ENCODE data around the gene CASP5. TPM values are rescaled to one million over a fixed set of nuclear protein-coding genes. Genes with fewer than 3 reads are reported as not detected.

Gene CASP5
- total RNA-seq, 2 donors from 2014 or later: not detected

GRCh38 chr11:104968856-104969776 is 53.9 kb downstream of the CASP5 start:
- Histone ChIP-seq H3K27ac (peak overlapping the region; percentile 78 to 87 (median 85)), H3K36me3 (replicated peaks in 1 of 2; ENCODE audit: insufficient read depth in 1 of 2, low read depth in 2 of 2) (no peaks in the 10 kb centered on the region), H3K4me3 (peak overlapping the region; percentile 40), H3K9me3 (no peaks in the 10 kb centered on the region), H3K4me1 (peaks cover 28% of the 10 kb centered on the region), H3K27me3 (no peaks in the 10 kb centered on the region)
- intact Hi-C loops (cut with DNase I): no loop called here
- WGBS, 2 donors: 41 to 54% methylated on average over 12 to 16 of the region's 16 CpGs
- peak; percentile 34 to 58 (median 44) for DNase-seq
- ATAC-seq: peak; percentile 70
- TF ChIP-seq CTCF (IDR thresholded peaks at IDR 0.05) (no peak), POLR2A (IDR thresholded peaks at IDR 0.05) (peak in 1 of 3 donors; percentile 29)

- Histone ChIP-seq H3K27me3 (no peaks in the 10 kb centered on the region), H3K4me1 (peaks cover 31% of the 10 kb centered on the region), H3K9me3 (no peaks in the 10 kb centered on the region), H3K4me3 (peak within 1 kb of the TSS; percentile 40), H3K27ac (peak within 1 kb of the TSS; percentile 78 to 87 (median 85)), H3K36me3 (replicated peaks in 1 of 2; ENCODE audit: insufficient read depth in 1 of 2, low read depth in 2 of 2) (no peaks in the 10 kb centered on the region)
- intact Hi-C loops (cut with DNase I): no loop called here
- ATAC-seq (peak; percentile 91), DNase-seq (peak; percentile 18 to 69 (median 22))
- TF ChIP-seq CTCF (IDR thresholded peaks at IDR 0.05): no peak
- peak in 2 of 3 donors; percentile 82 to 83 for TF ChIP-seq POLR2A (IDR thresholded peaks at IDR 0.05)
- WGBS, 2 donors: 1% methylated on average over 4 of the region's 4 CpGs
Measured at GRCh38 chr11:104968355-104968855, 54.6 kb downstream of the CASP5 start, which contains the start of gene CASP4. Gene CASP4, minus strand, starts transcription at chr11:104968574. Its CDS starts 49 bp downstream, at chr11:104968525.

- peak overlapping the region; percentile 74 to 87 (median 85) for H3K27ac ChIP-seq
- H3K4me3 ChIP-seq: peak overlapping the region; percentile 20 to 40
- ATAC-seq: peak; percentile 31
- DNase-seq: no peak
- WGBS, 2 donors: 1 to 2% methylated on average over 11 of the region's 11 CpGs
- H3K36me3 ChIP-seq (replicated peaks in 1 of 2; ENCODE audit: insufficient read depth in 1 of 2, low read depth in 2 of 2): no peaks in the 10 kb centered on the region
- TF ChIP-seq CTCF (IDR thresholded peaks at IDR 0.05): no peak
- H3K27me3 ChIP-seq: no peaks in the 10 kb centered on the region
- peaks cover 38% of the 10 kb centered on the region for H3K4me1 ChIP-seq
- no peaks in the 10 kb centered on the region for H3K9me3 ChIP-seq
- intact Hi-C loops (cut with DNase I): no loop called here
Measured at GRCh38 chr11:104967534-104968354, 55.2 kb downstream of the CASP5 start.

- Histone ChIP-seq H3K36me3 (replicated peaks in 1 of 2; ENCODE audit: insufficient read depth in 1 of 2, low read depth in 2 of 2) (no peaks in the 10 kb centered on the region), H3K4me1 (peaks cover 38% of the 10 kb centered on the region), H3K27me3 (no peaks in the 10 kb centered on the region), H3K9me3 (no peaks in the 10 kb centered on the region), H3K4me3 (no peak overlapping the region), H3K27ac (no peak overlapping the region)
- ATAC-seq (no peak), DNase-seq (no peak)
- intact Hi-C loops (cut with DNase I): no loop called here
- no peak for TF ChIP-seq POLR2A (IDR thresholded peaks at IDR 0.05)
- TF ChIP-seq CTCF (IDR thresholded peaks at IDR 0.05): no peak
- WGBS, 2 donors: 67 to 74% methylated on average over 5 of the region's 5 CpGs
Measured at GRCh38 chr11:104965735-104966134, 57.2 kb downstream of the CASP5 start.
